Measurements from ENCODE around the gene RSBN1L. TPM values are rescaled to one million over a fixed set of nuclear protein-coding genes. Genes with fewer than 3 reads are reported as not detected.

Gene RSBN1L
- total and polyA plus RNA-seq, 2 experiments from 2014 or later = 4.8 to 19.2 TPM

DNA sequence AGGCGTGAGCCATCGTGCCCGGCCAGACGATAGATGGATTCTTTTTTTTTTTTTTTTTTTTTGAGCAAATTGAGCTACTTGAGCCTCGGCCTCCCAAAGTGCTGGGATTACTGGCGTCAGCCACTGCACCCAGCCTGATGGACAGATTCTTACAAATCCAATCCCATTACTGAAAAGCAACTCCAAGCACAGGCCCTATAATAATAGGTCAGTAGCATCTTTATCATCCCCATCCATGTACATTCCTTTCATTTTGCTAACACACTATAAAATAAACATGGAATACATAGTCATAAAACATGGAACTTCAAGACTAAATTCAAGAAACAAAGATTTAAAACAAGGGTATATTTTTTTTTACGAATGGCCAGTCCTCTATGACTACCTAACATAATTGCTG, 16.0 kb upstream of the RSBN1L start:
- Histone ChIP-seq H4K20me1 (ENCODE audit: insufficient read depth, poor library complexity, severe bottlenecking) (no peaks in the 10 kb centered on the region), H2AFZ (no peak overlapping the region), H3K4me3 (no peak overlapping the region), H3K4me2 (peak overlapping the region; percentile 58), H3K27ac (peak overlapping the region; percentile 48), H3K79me2 (peaks cover 33% of the 10 kb centered on the region), H3K36me3 (replicated peaks; ENCODE audit: insufficient read depth, low read depth) (no peaks in the 10 kb centered on the region), H3K9me3 (ENCODE audit: low read depth) (no peaks in the 10 kb centered on the region), H3K9me2 (replicated peaks; ENCODE audit: insufficient read depth) (no peaks in the 10 kb centered on the region), H3K4me1 (ENCODE audit: insufficient read depth) (peaks cover 20% of the 10 kb centered on the region), H3K27me3 (no peaks in the 10 kb centered on the region)
- TF ChIP-seq EZH2phosphoT487 (IDR thresholded peaks at IDR 0.05; ENCODE audit: low read depth, severe bottlenecking, unreplicated experiment) (no peak), EZH2 (IDR thresholded peaks at IDR 0.05; ENCODE audit: borderline replicate concordance) (no peak)
- TF ChIP-seq, protein P1, sequence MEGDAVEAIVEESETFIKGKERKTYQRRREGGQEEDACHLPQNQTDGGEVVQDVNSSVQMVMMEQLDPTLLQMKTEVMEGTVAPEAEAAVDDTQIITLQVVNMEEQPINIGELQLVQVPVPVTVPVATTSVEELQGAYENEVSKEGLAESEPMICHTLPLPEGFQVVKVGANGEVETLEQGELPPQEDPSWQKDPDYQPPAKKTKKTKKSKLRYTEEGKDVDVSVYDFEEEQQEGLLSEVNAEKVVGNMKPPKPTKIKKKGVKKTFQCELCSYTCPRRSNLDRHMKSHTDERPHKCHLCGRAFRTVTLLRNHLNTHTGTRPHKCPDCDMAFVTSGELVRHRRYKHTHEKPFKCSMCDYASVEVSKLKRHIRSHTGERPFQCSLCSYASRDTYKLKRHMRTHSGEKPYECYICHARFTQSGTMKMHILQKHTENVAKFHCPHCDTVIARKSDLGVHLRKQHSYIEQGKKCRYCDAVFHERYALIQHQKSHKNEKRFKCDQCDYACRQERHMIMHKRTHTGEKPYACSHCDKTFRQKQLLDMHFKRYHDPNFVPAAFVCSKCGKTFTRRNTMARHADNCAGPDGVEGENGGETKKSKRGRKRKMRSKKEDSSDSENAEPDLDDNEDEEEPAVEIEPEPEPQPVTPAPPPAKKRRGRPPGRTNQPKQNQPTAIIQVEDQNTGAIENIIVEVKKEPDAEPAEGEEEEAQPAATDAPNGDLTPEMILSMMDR (IDR thresholded peaks at IDR 0.05; ENCODE audit: poor library complexity) = no peak
- DNase-seq (ENCODE audit: low spot score) = no peak
- WGBS (ENCODE audit: low lambda C conversion rate, missing lambda C conversion rate) = 93% methylated on average over 7 of the region's 7 CpGs

DNA sequence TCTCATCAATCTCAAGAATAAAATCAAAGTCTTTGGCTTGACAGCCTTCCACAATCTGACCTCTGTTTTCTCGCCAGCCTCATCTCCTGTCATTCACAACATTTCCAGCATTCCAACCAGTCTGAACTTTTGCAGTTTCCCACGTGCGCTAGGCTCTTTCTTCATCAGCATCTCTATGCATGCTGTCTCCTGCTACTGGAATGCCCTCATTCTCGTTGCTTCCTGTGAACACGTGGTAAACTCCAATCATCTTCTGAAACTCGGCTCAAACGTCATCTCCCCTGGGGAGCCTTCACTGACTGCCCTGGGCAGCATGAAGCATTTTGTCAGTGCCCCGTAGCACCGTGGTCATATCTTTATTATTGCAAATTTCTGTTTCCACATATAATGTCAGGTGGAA, 12.2 kb upstream of the RSBN1L start:
- Histone ChIP-seq H2AFZ (no peak overlapping the region), H3K79me2 (peaks cover 45% of the 10 kb centered on the region), H3K9me3 (ENCODE audit: low read depth) (no peaks in the 10 kb centered on the region), H3K27me3 (no peaks in the 10 kb centered on the region), H3K9me2 (replicated peaks; ENCODE audit: insufficient read depth) (no peaks in the 10 kb centered on the region), H3K4me3 (no peak overlapping the region), H3K27ac (peak overlapping the region; percentile 70), H4K20me1 (ENCODE audit: insufficient read depth, poor library complexity, severe bottlenecking) (no peaks in the 10 kb centered on the region), H3K4me2 (no peak overlapping the region), H3K4me1 (ENCODE audit: insufficient read depth) (peaks cover 28% of the 10 kb centered on the region), H3K36me3 (replicated peaks; ENCODE audit: insufficient read depth, low read depth) (no peaks in the 10 kb centered on the region)
- WGBS (ENCODE audit: low lambda C conversion rate, missing lambda C conversion rate) = 43% methylated on average over 9 of the region's 9 CpGs
- DNase-seq (ENCODE audit: low spot score) = peak; percentile 41
- no peak for TF ChIP-seq EZH2phosphoT487 (IDR thresholded peaks at IDR 0.05; ENCODE audit: low read depth, severe bottlenecking, unreplicated experiment)
- TF ChIP-seq, protein P1 (IDR thresholded peaks at IDR 0.05; ENCODE audit: poor library complexity) = no peak
- no peak for TF ChIP-seq EZH2 (IDR thresholded peaks at IDR 0.05; ENCODE audit: borderline replicate concordance)

DNA sequence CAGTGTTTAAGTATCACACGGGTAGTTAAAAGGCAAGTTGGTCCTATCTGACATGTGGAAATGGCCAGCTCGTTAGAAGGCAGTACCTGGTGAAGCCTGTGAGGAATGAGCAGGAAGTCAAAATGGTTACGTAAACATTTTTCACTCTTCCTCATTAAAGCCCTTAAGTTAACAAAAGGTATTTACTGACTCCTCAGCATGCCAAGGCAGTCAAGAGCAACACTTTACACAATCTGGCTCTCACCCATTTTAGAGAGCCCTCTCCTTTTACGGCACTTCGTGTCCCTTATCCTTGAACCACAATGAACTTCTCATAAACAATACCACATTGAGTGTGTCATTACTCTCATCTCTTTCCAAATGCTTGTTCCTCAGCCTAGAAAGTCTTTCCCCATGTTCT, 11.0 kb upstream of the RSBN1L start:
- Histone ChIP-seq H3K9me3 (ENCODE audit: low read depth) (no peaks in the 10 kb centered on the region), H4K20me1 (ENCODE audit: insufficient read depth, poor library complexity, severe bottlenecking) (no peaks in the 10 kb centered on the region), H3K4me1 (ENCODE audit: insufficient read depth) (peaks cover 24% of the 10 kb centered on the region), H3K4me3 (no peak overlapping the region), H3K36me3 (replicated peaks; ENCODE audit: insufficient read depth, low read depth) (no peaks in the 10 kb centered on the region), H3K27ac (peak overlapping the region; percentile 70), H3K27me3 (no peaks in the 10 kb centered on the region), H3K79me2 (peaks cover 57% of the 10 kb centered on the region), H3K9me2 (replicated peaks; ENCODE audit: insufficient read depth) (no peaks in the 10 kb centered on the region), H3K4me2 (peak overlapping the region; percentile 20), H2AFZ (no peak overlapping the region)
- no peak for TF ChIP-seq EZH2phosphoT487 (IDR thresholded peaks at IDR 0.05; ENCODE audit: low read depth, severe bottlenecking, unreplicated experiment)
- TF ChIP-seq EZH2 (IDR thresholded peaks at IDR 0.05; ENCODE audit: borderline replicate concordance) = no peak
- TF ChIP-seq, protein P1 (IDR thresholded peaks at IDR 0.05; ENCODE audit: poor library complexity) = no peak
- WGBS (ENCODE audit: low lambda C conversion rate, missing lambda C conversion rate) = 39% methylated on average over 5 of the region's 5 CpGs
- peak; percentile 23 for DNase-seq (ENCODE audit: low spot score)
